B cell (primary cell): ENCODE measurements around the gene SLC7A11.

Experiments
- CTCF ChIP-seq: fragments of 200-600 bp; IDR thresholded peaks from one replicate; pipeline ENCODE4 v1.8.0; 2022; ENCODE audit warnings: antibody characterized with exemption, mild to moderate bottlenecking
- EZH2 ChIP-seq: IDR thresholded peaks from 2 replicates; pipeline ENCODE4 v1.6.1; 2012; ENCODE audit warnings: borderline replicate concordance, low read depth, mild to moderate bottlenecking, moderate library complexity, low read length; ENCODE audit not compliant: insufficient read depth, poor library complexity, severe bottlenecking

GRCh38 chr4:138235419-138235952, 6.7 kb downstream of the SLC7A11 start:
- TF ChIP-seq CTCF (no peak), EZH2 (no peak)
